Testis (tissue), 3 donors: ENCODE data around the gene ADAMTSL5. TPM values are rescaled to one million over a fixed set of nuclear protein-coding genes. Genes with fewer than 3 reads are reported as not detected.

ENCODE experiments used
- DNase-seq: peaks from one replicate; pipeline ENCODE4 v3.0.0-alpha.2; 2019
- H3K27ac ChIP-seq, 2 donors: fragments of 200-600 bp; sonication (generic); one replicate each; pipeline ENCODE4 v1.5.1; 2019
- H3K27me3 ChIP-seq: fragments of 200-600 bp; sonication (generic); one replicate; pipeline ENCODE4 v1.5.1; 2019
- H3K36me3 ChIP-seq: fragments of 200-600 bp; sonication (generic); one replicate; pipeline ENCODE4 v1.5.1; 2017; ENCODE audit warnings: low read depth; ENCODE audit errors: missing control alignments
- H3K4me1 ChIP-seq: fragments of 200-600 bp; sonication (generic); one replicate; pipeline ENCODE4 v1.5.1; 2019
- H3K4me3 ChIP-seq, 2 donors: fragments of 200-600 bp; sonication (generic); one replicate each; pipeline ENCODE4 v1.5.1; 2017 to 2019
- H3K9me3 ChIP-seq: fragments of 200-600 bp; sonication (generic); one replicate; pipeline ENCODE4 v1.5.1; 2017
- POLR2A ChIP-seq: fragments of 450-650 bp; IDR thresholded peaks from one replicate; pipeline ENCODE4 v1.6.1; 2017; ENCODE audit warnings: antibody characterized with exemption, mild to moderate bottlenecking, moderate library complexity
- WGBS, 2 donors: methylation state at CpG; one replicate each; pipeline ENCODE4 v1.1.5; 2018; 5-methylcytosine and 5-hydroxymethylcytosine counted together
- intact Hi-C: fragments of 100-400 bp; cut with DNase I; formaldehyde crosslinking; loops from one replicate; pipeline ENCODE4 v1.15.1; 2023; ENCODE audit warnings: low total_unique reads
- polyA plus RNA-seq: library from polyadenylated mRNA; stranded (reverse); fragments of 350-450 nt; fragmentation: Illumina TruSeq; extraction: RNeasy Lipid Tissue Mini Kit (QIAGEN cat#74804); gene quantifications from one replicate; pipeline ENCODE4 v1.2.3, GENCODE V29; 2014; ENCODE audit warnings: low read depth, low replicate concordance; ENCODE audit not compliant: insufficient read depth
- total RNA-seq, 2 donors: library from RNA; depleted of rRNA; stranded (reverse); fragments of >200 nt; gene quantifications; one replicate each; pipeline ENCODE4 v1.2.3, GENCODE V29; 2016
- TF ChIP-seq, protein P1 (sequence below), 3 experiments: fragments of 450-650 bp in 2 of 3; fragments of 200-600 bp in 1 of 3; sonication (generic) in 1 of 3; IDR thresholded peaks; one replicate each; pipeline ENCODE4 v1.5.1; 2016 to 2019; ENCODE audit warnings: antibody characterized with exemption in 3 of 3, mild to moderate bottlenecking in 2 of 3, moderate library complexity in 1 of 3

Gene ADAMTSL5
- total and polyA plus RNA-seq, 3 donors from 2014 or later, result 7.2 to 17.9 (median 10.7) TPM

DNA sequence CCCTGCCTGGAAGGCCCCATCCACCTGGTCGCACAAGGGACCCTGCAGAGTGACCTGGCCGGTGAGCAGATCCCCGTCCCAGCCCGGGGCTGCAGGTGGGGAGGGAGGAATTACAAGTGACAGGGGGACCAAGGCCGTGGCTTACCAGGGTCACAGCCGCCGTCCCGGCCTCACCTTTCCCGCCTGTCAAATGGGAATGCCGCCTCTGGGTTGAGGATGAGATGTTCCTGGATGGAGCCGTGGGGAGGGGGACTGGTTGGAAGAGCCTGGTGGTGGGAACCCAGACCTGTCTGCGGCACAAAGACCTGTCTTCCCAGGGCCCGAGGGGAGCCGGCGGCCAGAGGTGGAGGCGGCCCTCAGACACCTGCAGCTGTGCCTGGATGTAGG is 16.6 kb upstream of the ADAMTSL5 start:
- intact Hi-C loops, result no loop called here
- TF ChIP-seq, protein P1, sequence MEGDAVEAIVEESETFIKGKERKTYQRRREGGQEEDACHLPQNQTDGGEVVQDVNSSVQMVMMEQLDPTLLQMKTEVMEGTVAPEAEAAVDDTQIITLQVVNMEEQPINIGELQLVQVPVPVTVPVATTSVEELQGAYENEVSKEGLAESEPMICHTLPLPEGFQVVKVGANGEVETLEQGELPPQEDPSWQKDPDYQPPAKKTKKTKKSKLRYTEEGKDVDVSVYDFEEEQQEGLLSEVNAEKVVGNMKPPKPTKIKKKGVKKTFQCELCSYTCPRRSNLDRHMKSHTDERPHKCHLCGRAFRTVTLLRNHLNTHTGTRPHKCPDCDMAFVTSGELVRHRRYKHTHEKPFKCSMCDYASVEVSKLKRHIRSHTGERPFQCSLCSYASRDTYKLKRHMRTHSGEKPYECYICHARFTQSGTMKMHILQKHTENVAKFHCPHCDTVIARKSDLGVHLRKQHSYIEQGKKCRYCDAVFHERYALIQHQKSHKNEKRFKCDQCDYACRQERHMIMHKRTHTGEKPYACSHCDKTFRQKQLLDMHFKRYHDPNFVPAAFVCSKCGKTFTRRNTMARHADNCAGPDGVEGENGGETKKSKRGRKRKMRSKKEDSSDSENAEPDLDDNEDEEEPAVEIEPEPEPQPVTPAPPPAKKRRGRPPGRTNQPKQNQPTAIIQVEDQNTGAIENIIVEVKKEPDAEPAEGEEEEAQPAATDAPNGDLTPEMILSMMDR (IDR thresholded peaks at IDR 0.05), result no peak
- TF ChIP-seq POLR2A, result no peak
- Histone ChIP-seq H3K36me3 (no peaks in the 10 kb centered on the region), H3K27ac (no peak overlapping the region), H3K4me3 (no peak overlapping the region), H3K4me1 (no peaks in the 10 kb centered on the region), H3K27me3 (no peaks in the 10 kb centered on the region), H3K9me3 (no peaks in the 10 kb centered on the region)
- no peak for DNase-seq
- WGBS, 2 donors, result 91 to 95% methylated on average over 4 to 16 of the region's 16 CpGs

DNA sequence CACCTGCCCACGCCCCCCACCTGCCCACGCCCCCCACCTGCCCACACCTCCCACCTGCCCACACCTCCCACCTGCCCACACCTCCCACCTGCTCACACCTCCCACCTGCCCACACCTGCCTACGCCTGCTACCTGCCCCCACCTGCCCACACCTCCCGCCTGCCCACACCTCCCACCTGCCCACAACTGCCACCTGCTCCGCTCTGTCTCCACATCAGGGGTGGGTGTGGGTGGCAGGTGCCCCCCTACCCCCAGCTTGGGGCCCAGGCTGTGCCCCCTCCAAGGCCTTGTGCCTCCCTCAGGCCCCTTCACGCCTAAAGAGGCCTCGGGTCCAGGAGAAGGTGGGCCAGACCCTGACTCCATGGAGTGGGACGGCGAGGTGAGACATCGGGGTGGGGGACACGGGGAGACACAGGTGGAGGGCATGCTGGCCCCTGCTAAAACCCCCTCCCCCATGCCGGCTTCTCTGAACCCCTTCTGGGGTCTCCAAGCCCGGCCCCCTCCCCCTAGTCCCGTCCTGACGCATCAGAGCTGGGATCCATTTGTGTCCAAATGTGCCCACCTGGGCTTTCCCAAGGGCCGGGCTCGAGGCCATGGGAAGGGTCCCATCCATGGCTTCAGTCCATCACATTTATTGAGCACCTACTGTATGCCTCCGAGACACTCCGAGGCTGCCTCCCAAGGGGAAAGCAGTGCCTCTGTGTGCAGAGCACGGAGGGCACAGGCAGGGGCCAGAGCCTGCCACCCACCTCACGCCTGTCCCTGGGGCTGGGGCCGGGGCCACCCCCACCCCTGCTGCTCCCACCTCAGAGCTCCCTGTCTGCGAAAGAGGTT is 16.0 kb upstream of the ADAMTSL5 start:
- Histone ChIP-seq H3K27me3 (no peaks in the 10 kb centered on the region), H3K36me3 (no peaks in the 10 kb centered on the region), H3K4me1 (no peaks in the 10 kb centered on the region), H3K4me3 (no peak overlapping the region), H3K9me3 (no peaks in the 10 kb centered on the region), H3K27ac (no peak overlapping the region)
- TF ChIP-seq, protein P1 (IDR thresholded peaks at IDR 0.05), result no peak
- TF ChIP-seq POLR2A, result no peak
- 88 to 92% methylated on average over 13 to 18 of the region's 23 CpGs for WGBS, 2 donors
- intact Hi-C loops, result no loop called here
- DNase-seq, result no peak

- no peaks in the 10 kb centered on the region for H3K36me3 ChIP-seq
- TF ChIP-seq POLR2A, result no peak
- no peaks in the 10 kb centered on the region for H3K9me3 ChIP-seq
- no peak for DNase-seq
- H3K27ac ChIP-seq, result no peak overlapping the region
- H3K4me1 ChIP-seq, result no peaks in the 10 kb centered on the region
- no peaks in the 10 kb centered on the region for H3K27me3 ChIP-seq
- WGBS, 2 donors, result 53 to 89% methylated on average over 7 to 27 of the region's 27 CpGs
- no peak overlapping the region for H3K4me3 ChIP-seq
- intact Hi-C loops, result no loop called here
Observed at GRCh38 chr19:1527650-1528309, 15.0 kb upstream of the ADAMTSL5 start.

DNA sequence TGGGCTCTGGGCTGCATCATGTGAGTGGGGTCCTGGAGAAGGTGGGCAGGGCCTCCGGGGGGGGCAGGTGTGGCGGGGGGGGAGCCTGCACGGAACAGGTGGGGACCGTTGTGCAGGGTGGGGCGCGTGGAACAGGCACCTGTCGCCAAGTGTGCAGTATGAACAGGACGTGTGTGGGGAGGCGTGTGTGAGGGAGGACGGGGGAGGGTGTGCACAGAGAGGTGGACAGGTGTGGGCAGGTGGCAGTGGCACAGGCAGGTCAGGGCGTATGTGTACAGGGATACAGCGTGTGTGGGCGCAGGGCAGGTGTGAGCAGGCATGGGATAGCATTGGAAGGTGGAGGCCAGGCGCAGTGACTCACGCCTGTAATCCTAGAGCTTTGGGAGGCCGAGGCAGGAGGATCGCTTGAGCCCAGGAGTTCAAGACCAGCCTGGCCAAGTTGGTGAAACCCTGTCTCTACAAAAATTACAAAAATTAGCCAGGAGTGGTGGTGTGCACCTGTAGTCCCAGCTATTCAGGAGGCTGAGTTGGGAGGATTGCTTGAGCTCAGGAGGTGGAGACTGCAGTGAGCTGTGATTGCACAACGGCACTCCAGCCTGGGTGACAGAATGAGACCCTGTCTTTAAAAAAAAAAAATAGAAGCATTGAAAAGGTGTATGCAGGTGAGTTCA is 14.3 kb upstream of the ADAMTSL5 start:
- H3K4me1 ChIP-seq, result peaks cover 6% of the 10 kb centered on the region
- intact Hi-C loops, result no loop called here
- TF ChIP-seq POLR2A, result no peak
- TF ChIP-seq, protein P1 (IDR thresholded peaks at IDR 0.05), result no peak
- H3K9me3 ChIP-seq, result no peaks in the 10 kb centered on the region
- H3K27me3 ChIP-seq, result no peaks in the 10 kb centered on the region
- DNase-seq, result no peak
- WGBS, 2 donors, result 88 to 91% methylated on average over 18 of the region's 18 CpGs
- no peak overlapping the region for H3K4me3 ChIP-seq
- no peaks in the 10 kb centered on the region for H3K36me3 ChIP-seq
- H3K27ac ChIP-seq, result no peak overlapping the region

GRCh38 chr19:1526066-1526778 is 13.4 kb upstream of the ADAMTSL5 start:
- WGBS, 2 donors, result 87 to 92% methylated on average over 23 to 33 of the region's 33 CpGs
- no peak for TF ChIP-seq POLR2A
- TF ChIP-seq, protein P1 (IDR thresholded peaks at IDR 0.05), result no peak
- no peaks in the 10 kb centered on the region for H3K27me3 ChIP-seq
- no peaks in the 10 kb centered on the region for H3K36me3 ChIP-seq
- H3K9me3 ChIP-seq, result no peaks in the 10 kb centered on the region
- H3K27ac ChIP-seq, result no peak overlapping the region
- peaks cover 11% of the 10 kb centered on the region for H3K4me1 ChIP-seq
- peak overlapping the region in 1 of 2 donors; percentile 64 for H3K4me3 ChIP-seq
- intact Hi-C loops, result no loop called here
- no peak for DNase-seq
